K562 (cell line): Measurements from ENCODE around the gene DIPK1A.

ENCODE experiments used
- AFF1 ChIP-seq, 2 experiments: fragments of 450-650 bp; IDR thresholded peaks; 2 replicates each; pipeline ENCODE4 v1.6.1; 2018; ENCODE audit warnings: mild to moderate bottlenecking in 2 of 2, low read depth in 1 of 2; ENCODE audit not compliant: partially characterized antibody in 2 of 2
- CHCHD3 ChIP-seq: fragments of 250-450 bp; sonication (Bioruptor Pico); IDR thresholded peaks from 2 replicates; pipeline ENCODE4 v2.1.2; 2022; ENCODE audit warnings: mild to moderate bottlenecking
- GABPB1 ChIP-seq: sonication (generic); formaldehyde crosslinking; IDR thresholded peaks from 2 replicates; pipeline ENCODE4 v1.8.0; 2022; ENCODE audit warnings: mild to moderate bottlenecking, missing genetic modification reagents
- IRF1 ChIP-seq: sonication (generic); formaldehyde crosslinking; IDR thresholded peaks from 2 replicates; pipeline ENCODE4 v1.8.0; 2022; ENCODE audit warnings: missing genetic modification reagents, mild to moderate bottlenecking, borderline replicate concordance
- MTA2 ChIP-seq: fragments of 450-650 bp; IDR thresholded peaks from 2 replicates; pipeline ENCODE4 v1.6.1; 2016; ENCODE audit warnings: low read depth
- NFXL1 ChIP-seq: fragments of 450-650 bp; formaldehyde crosslinking; IDR thresholded peaks from 2 replicates; pipeline ENCODE4 v1.4.0; 2021; ENCODE audit warnings: mild to moderate bottlenecking
- TF ChIP-seq, protein P1 (sequence below), 2 experiments: fragments of 450-650 bp; formaldehyde crosslinking in 1 of 2; IDR thresholded peaks; 2 replicates each; pipeline versions ENCODE4 v1.4.0 to v1.6.1; 2014 to 2020; ENCODE audit warnings: mild to moderate bottlenecking in 2 of 2, borderline replicate concordance in 1 of 2, low read depth in 1 of 2
- TF ChIP-seq, protein P2 (sequence below), 3 experiments: IDR thresholded peaks in 2 of 3; conservative IDR thresholded peaks in 1 of 3; 2 replicates each; pipeline ENCODE4 v1.5.1; 2011 to 2012; ENCODE audit warnings: low read length in 3 of 3, mild to moderate bottlenecking in 3 of 3, control low read depth in 2 of 3, improper control_type of control experiment in 1 of 3, inconsistent platforms in 1 of 3, low read depth in 1 of 3, mixed read lengths in 1 of 3, moderate library complexity in 1 of 3; ENCODE audit not compliant: insufficient read depth in 2 of 3

GRCh38 chr1:92934395-92935378 lies 26.6 kb downstream of the DIPK1A start:
- TF ChIP-seq AFF1 (IDR thresholded peaks at IDR 0.05; ENCODE audit: low read depth in 1 of 2, partially characterized antibody in 2 of 2) (no peak), GABPB1 (no peak), NFXL1 (CRISPR knock-in tag) (no peak), IRF1 (CRISPR knock-in tag) (no peak), CHCHD3 (CRISPR knock-in tag) (no peak), MTA2 (no peak)
- TF ChIP-seq, protein P1, sequence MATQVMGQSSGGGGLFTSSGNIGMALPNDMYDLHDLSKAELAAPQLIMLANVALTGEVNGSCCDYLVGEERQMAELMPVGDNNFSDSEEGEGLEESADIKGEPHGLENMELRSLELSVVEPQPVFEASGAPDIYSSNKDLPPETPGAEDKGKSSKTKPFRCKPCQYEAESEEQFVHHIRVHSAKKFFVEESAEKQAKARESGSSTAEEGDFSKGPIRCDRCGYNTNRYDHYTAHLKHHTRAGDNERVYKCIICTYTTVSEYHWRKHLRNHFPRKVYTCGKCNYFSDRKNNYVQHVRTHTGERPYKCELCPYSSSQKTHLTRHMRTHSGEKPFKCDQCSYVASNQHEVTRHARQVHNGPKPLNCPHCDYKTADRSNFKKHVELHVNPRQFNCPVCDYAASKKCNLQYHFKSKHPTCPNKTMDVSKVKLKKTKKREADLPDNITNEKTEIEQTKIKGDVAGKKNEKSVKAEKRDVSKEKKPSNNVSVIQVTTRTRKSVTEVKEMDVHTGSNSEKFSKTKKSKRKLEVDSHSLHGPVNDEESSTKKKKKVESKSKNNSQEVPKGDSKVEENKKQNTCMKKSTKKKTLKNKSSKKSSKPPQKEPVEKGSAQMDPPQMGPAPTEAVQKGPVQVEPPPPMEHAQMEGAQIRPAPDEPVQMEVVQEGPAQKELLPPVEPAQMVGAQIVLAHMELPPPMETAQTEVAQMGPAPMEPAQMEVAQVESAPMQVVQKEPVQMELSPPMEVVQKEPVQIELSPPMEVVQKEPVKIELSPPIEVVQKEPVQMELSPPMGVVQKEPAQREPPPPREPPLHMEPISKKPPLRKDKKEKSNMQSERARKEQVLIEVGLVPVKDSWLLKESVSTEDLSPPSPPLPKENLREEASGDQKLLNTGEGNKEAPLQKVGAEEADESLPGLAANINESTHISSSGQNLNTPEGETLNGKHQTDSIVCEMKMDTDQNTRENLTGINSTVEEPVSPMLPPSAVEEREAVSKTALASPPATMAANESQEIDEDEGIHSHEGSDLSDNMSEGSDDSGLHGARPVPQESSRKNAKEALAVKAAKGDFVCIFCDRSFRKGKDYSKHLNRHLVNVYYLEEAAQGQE (IDR thresholded peaks at IDR 0.05; ENCODE audit: borderline replicate concordance): no peak
- TF ChIP-seq, protein P1 (CRISPR knock-in tag; IDR thresholded peaks at IDR 0.05; ENCODE audit: low read depth): no peak
- TF ChIP-seq, protein P2, sequence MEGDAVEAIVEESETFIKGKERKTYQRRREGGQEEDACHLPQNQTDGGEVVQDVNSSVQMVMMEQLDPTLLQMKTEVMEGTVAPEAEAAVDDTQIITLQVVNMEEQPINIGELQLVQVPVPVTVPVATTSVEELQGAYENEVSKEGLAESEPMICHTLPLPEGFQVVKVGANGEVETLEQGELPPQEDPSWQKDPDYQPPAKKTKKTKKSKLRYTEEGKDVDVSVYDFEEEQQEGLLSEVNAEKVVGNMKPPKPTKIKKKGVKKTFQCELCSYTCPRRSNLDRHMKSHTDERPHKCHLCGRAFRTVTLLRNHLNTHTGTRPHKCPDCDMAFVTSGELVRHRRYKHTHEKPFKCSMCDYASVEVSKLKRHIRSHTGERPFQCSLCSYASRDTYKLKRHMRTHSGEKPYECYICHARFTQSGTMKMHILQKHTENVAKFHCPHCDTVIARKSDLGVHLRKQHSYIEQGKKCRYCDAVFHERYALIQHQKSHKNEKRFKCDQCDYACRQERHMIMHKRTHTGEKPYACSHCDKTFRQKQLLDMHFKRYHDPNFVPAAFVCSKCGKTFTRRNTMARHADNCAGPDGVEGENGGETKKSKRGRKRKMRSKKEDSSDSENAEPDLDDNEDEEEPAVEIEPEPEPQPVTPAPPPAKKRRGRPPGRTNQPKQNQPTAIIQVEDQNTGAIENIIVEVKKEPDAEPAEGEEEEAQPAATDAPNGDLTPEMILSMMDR (IDR thresholded peaks at IDR 0.05 in 2 of 3, conservative IDR thresholded peaks at IDR 0.05 in 1 of 3; ENCODE audit: insufficient read depth in 2 of 3, low read depth in 1 of 3, low read length in 3 of 3): no peak
